ENCODE results near the gene PTP4A1.

The PTP4A1 gene

GRCh38 chr6:63611560-63611959, 39.3 kb downstream of the PTP4A1 start:
- no peak for TF ChIP-seq CTCF (conservative IDR thresholded peaks at IDR 0.05; ENCODE audit: low read depth)
- POLR2A ChIA-PET (ENCODE audit: low non-redundant PET), result no interaction called here
- H3K27ac ChIP-seq, result no peak overlapping the region
- DNase-seq (ENCODE audit: low spot score), result no peak
- CTCF ChIA-PET, result interaction anchor here (0.7 kb wide), 1 partner anchor 38 kb away, joined by 4 read pairs; no protein-coding TSS in a partner anchor

GRCh38 chr6:63615590-63615989, 43.3 kb downstream of the PTP4A1 start:
- TF ChIP-seq CTCF (conservative IDR thresholded peaks at IDR 0.05; ENCODE audit: low read depth), result no peak
- POLR2A ChIA-PET (ENCODE audit: low non-redundant PET), result no interaction called here
- no peak for DNase-seq (ENCODE audit: low spot score)
- CTCF ChIA-PET, result interaction anchor here (0.6 kb wide), 1 partner anchor 312 kb away, joined by 3 read pairs; no protein-coding TSS in a partner anchor
- no peak overlapping the region for H3K27ac ChIP-seq

Data from RWPE1 (cell line).